ENCODE measurements around the gene NDUFC2. TPM values are rescaled to one million over a fixed set of nuclear protein-coding genes. Genes with fewer than 3 reads are reported as not detected.
A peak's percentile ranks its signal among the peaks of the same experiment; 100 is the strongest.

The NDUFC2 gene
- total and polyA plus RNA-seq, 2 of the 13 experiments (the other 11 are each of a cell fraction or from before 2014, with no cell fraction given), result 256 to 363 TPM

GRCh38 chr11:78062671-78063070 lies 17.0 kb downstream of the NDUFC2 start:
- ChIA-PET POLR2A (interaction anchor here (0.8 to 1.5 kb wide), 4 partner anchors 9 to 127 kb away, joined by 3 to 6 read pairs (median 3); partner anchors contain the start of gene KCTD21), CTCF (ENCODE audit: low intra/inter-chr PET ratio, low total read pairs) (no interaction called here)
- H3K4me2 ChIP-seq (ENCODE audit: low read depth, low read length), result no peak overlapping the region
- TF ChIP-seq ZNF772 (CRISPR knock-in tag; IDR thresholded peaks at IDR 0.05), result no peak
- TF ChIP-seq SMC3 (IDR thresholded peaks at IDR 0.05; ENCODE audit: low read length), result no peak
- ATAC-seq, result no peak
- no peak overlapping the region for H3K9ac ChIP-seq (ENCODE audit: insufficient read depth, low read depth, low read length)
- no peaks in the 10 kb centered on the region for H3K27me3 ChIP-seq (ENCODE audit: control insufficient read depth in 1 of 2, insufficient read depth in 2 of 2, low read length in 2 of 2)
- no peak for FAIRE-seq
- H3K79me2 ChIP-seq (ENCODE audit: insufficient read depth, low read length), result no peaks in the 10 kb centered on the region
- H3K27ac ChIP-seq (ENCODE audit: extremely low read length, insufficient read depth, low read length), result no peak overlapping the region
- H3K4me3 ChIP-seq (replicated peaks in 1 of 3; ENCODE audit: insufficient read depth in 1 of 3, low read depth in 2 of 3, low read length in 3 of 3), result no peak overlapping the region
- 87% methylated on average over 2 of the region's 2 CpGs for WGBS (ENCODE audit: low lambda C conversion rate)
- no peaks in the 10 kb centered on the region for H4K20me1 ChIP-seq (ENCODE audit: insufficient read depth, low read length)
- no TSS peak for BruUV-seq (replicated peaks)
- H3K9me3 ChIP-seq (ENCODE audit: low read length), result no peaks in the 10 kb centered on the region
- DNase-seq (ENCODE audit: low spot score), result no peak
- peaks cover 0 to 5% of the 10 kb centered on the region in 2 experiments; a peak in 2 of 5 replicates for H3K36me3 ChIP-seq (replicated peaks in 1 of 2; ENCODE audit: control insufficient read depth in 1 of 2, insufficient read depth in 2 of 2, low read length in 2 of 2)
- no peak overlapping the region for H2AFZ ChIP-seq (ENCODE audit: low read length)
- in situ Hi-C loops (cut with HindIII; ENCODE audit: extremely low pct_ligation_motif_present, low pct_unique_long_range_greater_than_20kb) (no loop called here), intact Hi-C loops (cut with micrococcal nuclease; ENCODE audit: unreplicated experiment) (no loop called here)
- H3K4me1 ChIP-seq (ENCODE audit: insufficient read depth, low read length), result peaks cover 40% of the 10 kb centered on the region

- Histone ChIP-seq H3K4me3 (replicated peaks in 1 of 3; ENCODE audit: insufficient read depth in 1 of 3, low read depth in 2 of 3, low read length in 3 of 3) (peak overlapping the region in 2 of 3 experiments; percentile 2 to 38; a peak in 1 of 6 replicates), H3K9me3 (ENCODE audit: low read length) (no peaks in the 10 kb centered on the region), H3K79me2 (ENCODE audit: insufficient read depth, low read length) (no peaks in the 10 kb centered on the region), H3K9ac (ENCODE audit: insufficient read depth, low read depth, low read length) (peak overlapping the region; percentile 57), H3K27ac (ENCODE audit: extremely low read length, insufficient read depth, low read length) (peak overlapping the region; percentile 87), H4K20me1 (ENCODE audit: insufficient read depth, low read length) (no peaks in the 10 kb centered on the region), H3K27me3 (ENCODE audit: control insufficient read depth in 1 of 2, insufficient read depth in 2 of 2, low read length in 2 of 2) (no peaks in the 10 kb centered on the region), H3K4me2 (ENCODE audit: low read depth, low read length) (peak overlapping the region; percentile 86), H3K4me1 (ENCODE audit: insufficient read depth, low read length) (peaks cover 47% of the 10 kb centered on the region), H3K36me3 (replicated peaks in 1 of 2; ENCODE audit: control insufficient read depth in 1 of 2, insufficient read depth in 2 of 2, low read length in 2 of 2) (no peaks in the 10 kb centered on the region), H2AFZ (ENCODE audit: low read length) (no peak overlapping the region)
- in situ Hi-C loops (cut with HindIII; ENCODE audit: extremely low pct_ligation_motif_present, low pct_unique_long_range_greater_than_20kb) (no loop called here), intact Hi-C loops (cut with micrococcal nuclease; ENCODE audit: unreplicated experiment) (no loop called here)
- ChIA-PET CTCF (ENCODE audit: low intra/inter-chr PET ratio, low total read pairs) (no interaction called here), POLR2A (interaction anchor here (0.9 to 2.3 kb wide), 9 partner anchors 9 to 126 kb away, joined by 3 to 23 read pairs (median 5); partner anchors contain the start of genes ALG8, INTS4, KCTD21 and NDUFC2)
- BruUV-seq (replicated peaks), result no TSS peak
- DNase-seq (ENCODE audit: low spot score), result peak; percentile 59
- WGBS (ENCODE audit: low lambda C conversion rate), result 6% methylated on average over 4 of the region's 4 CpGs
- ATAC-seq, result peak; percentile 73
- peak; percentile 72 for FAIRE-seq
- peak; percentile 47 for TF ChIP-seq PATZ1 (CRISPR knock-in tag; IDR thresholded peaks at IDR 0.05)
- peak; percentile 31; the same call in 1 of the 2 replicates for TF ChIP-seq THRA (CRISPR knock-in tag; IDR thresholded peaks at IDR 0.05; ENCODE audit: borderline replicate concordance)
- peak; percentile 70 for TF ChIP-seq ZNF292 (CRISPR knock-in tag; IDR thresholded peaks at IDR 0.05; ENCODE audit: borderline replicate concordance, low read depth)
- TF ChIP-seq ZNF441 (CRISPR knock-in tag; IDR thresholded peaks at IDR 0.05; ENCODE audit: borderline replicate concordance), result peak; percentile 89
- peak; percentile 38; the same call in 1 of the 2 replicates for TF ChIP-seq MTA1 (CRISPR knock-in tag; IDR thresholded peaks at IDR 0.05; ENCODE audit: borderline replicate concordance)
- TF ChIP-seq SALL1 (CRISPR knock-in tag; IDR thresholded peaks at IDR 0.05), result 0 out of 2 replicates have a peak, but pooled peaks have one; percentile 14
- peak; percentile 80 for TF ChIP-seq ZKSCAN5 (CRISPR knock-in tag; IDR thresholded peaks at IDR 0.05)
- no peak for TF ChIP-seq ZSCAN25 (CRISPR knock-in tag; IDR thresholded peaks at IDR 0.05)
- TF ChIP-seq ZNF263 (CRISPR knock-in tag; IDR thresholded peaks at IDR 0.05), result peak; percentile 64
- TF ChIP-seq ZZZ3 (CRISPR knock-in tag; IDR thresholded peaks at IDR 0.05; ENCODE audit: borderline replicate concordance), result no peak
Observed at GRCh38 chr11:78061921-78062311, 17.7 kb downstream of the NDUFC2 start.
